Vagina (tissue), 2 donors: ENCODE measurements around the gene MKKS.

Experiments
- POLR2A ChIP-seq, 2 donors: fragments of 450-650 bp; IDR thresholded peaks; one replicate each; pipeline ENCODE4 v1.6.1; 2017; ENCODE audit warnings: antibody characterized with exemption in 2 of 2, mild to moderate bottlenecking in 2 of 2, moderate library complexity in 2 of 2
- TF ChIP-seq, protein P1 (sequence below), 3 experiments: fragments of 450-650 bp in 2 of 3; fragments of 200-600 bp in 1 of 3; sonication (generic) in 1 of 3; IDR thresholded peaks; one replicate each; pipeline ENCODE4 v1.5.1; 2017 to 2019; ENCODE audit warnings: antibody characterized with exemption in 3 of 3, mild to moderate bottlenecking in 2 of 3, moderate library complexity in 2 of 3

DNA sequence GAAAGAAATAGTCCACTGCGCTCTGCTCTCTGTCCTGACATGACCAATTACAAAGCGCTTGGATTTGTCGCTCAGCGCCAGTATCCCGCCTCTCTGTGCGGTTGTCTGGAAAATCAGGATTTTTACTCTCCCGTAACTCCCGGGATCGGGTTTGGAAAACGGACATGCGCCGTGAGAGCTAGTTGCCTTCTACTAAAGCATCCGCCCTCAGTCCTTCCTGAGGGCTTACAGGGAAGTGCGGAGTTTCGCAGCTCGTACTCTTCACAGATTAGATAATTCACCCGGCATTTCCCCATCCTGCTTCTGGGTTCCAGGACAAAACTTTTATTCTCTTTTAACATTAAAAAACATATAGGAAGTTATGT is 427 bp upstream of the MKKS start:
- peak in 1 of 2 donors; percentile 92 for TF ChIP-seq POLR2A (IDR thresholded peaks at IDR 0.05)
- TF ChIP-seq, protein P1, sequence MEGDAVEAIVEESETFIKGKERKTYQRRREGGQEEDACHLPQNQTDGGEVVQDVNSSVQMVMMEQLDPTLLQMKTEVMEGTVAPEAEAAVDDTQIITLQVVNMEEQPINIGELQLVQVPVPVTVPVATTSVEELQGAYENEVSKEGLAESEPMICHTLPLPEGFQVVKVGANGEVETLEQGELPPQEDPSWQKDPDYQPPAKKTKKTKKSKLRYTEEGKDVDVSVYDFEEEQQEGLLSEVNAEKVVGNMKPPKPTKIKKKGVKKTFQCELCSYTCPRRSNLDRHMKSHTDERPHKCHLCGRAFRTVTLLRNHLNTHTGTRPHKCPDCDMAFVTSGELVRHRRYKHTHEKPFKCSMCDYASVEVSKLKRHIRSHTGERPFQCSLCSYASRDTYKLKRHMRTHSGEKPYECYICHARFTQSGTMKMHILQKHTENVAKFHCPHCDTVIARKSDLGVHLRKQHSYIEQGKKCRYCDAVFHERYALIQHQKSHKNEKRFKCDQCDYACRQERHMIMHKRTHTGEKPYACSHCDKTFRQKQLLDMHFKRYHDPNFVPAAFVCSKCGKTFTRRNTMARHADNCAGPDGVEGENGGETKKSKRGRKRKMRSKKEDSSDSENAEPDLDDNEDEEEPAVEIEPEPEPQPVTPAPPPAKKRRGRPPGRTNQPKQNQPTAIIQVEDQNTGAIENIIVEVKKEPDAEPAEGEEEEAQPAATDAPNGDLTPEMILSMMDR (IDR thresholded peaks at IDR 0.05) = peak in 1 of 3 experiments; percentile 13
